Measurements from ENCODE around the gene FGF7.
"Not testable (repeated sequence)": the region's sequence is repeated elsewhere in the genome, so short reads cannot be mapped to it uniquely, and the experiment has no call there.

FGF7 gene

GRCh38 chr15:49439678-49440395 is 16.8 kb downstream of the FGF7 start:
- DNase-seq, result no peak

- DNase-seq, result no peak
Observed at GRCh38 chr15:49441356-49441755, 18.3 kb downstream of the FGF7 start.

GRCh38 chr15:49441816-49442215 is 18.8 kb downstream of the FGF7 start:
- no peak for DNase-seq

GRCh38 chr15:49452595-49452994 is 29.6 kb downstream of the FGF7 start:
- DNase-seq, result no peak

GRCh38 chr15:49456166-49456565 is 33.1 kb downstream of the FGF7 start:
- DNase-seq, result no peak

GRCh38 chr15:49458145-49458544 is 35.1 kb downstream of the FGF7 start:
- no peak for DNase-seq

- no peak for DNase-seq
Observed at GRCh38 chr15:49460411-49460941, 37.4 kb downstream of the FGF7 start.

GRCh38 chr15:49462232-49462844 is 39.3 kb downstream of the FGF7 start:
- DNase-seq, result no peak

- no peak for DNase-seq
Observed at GRCh38 chr15:49464522-49464921, 41.5 kb downstream of the FGF7 start.

GRCh38 chr15:49466119-49466518 is 43.1 kb downstream of the FGF7 start:
- DNase-seq, result no peak

GRCh38 chr15:49467746-49468480 is 44.9 kb downstream of the FGF7 start:
- no peak for DNase-seq

GRCh38 chr15:49468481-49468839 is 45.4 kb downstream of the FGF7 start:
- DNase-seq, result no peak

- peak; percentile 23 to 32 for DNase-seq
Observed at GRCh38 chr15:49471248-49471647, 48.2 kb downstream of the FGF7 start.

- DNase-seq, result no peak
Observed at GRCh38 chr15:49471733-49472132, 48.7 kb downstream of the FGF7 start.

- DNase-seq, result no peak
Observed at GRCh38 chr15:49472338-49472737, 49.3 kb downstream of the FGF7 start.

- no peak for DNase-seq
Observed at GRCh38 chr15:49473031-49473430, 50.0 kb downstream of the FGF7 start.

- DNase-seq, result not testable (repeated sequence)
Observed at GRCh38 chr15:49478021-49478420, 55.0 kb downstream of the FGF7 start.

GRCh38 chr15:49478982-49479381 is 55.9 kb downstream of the FGF7 start:
- DNase-seq, result not testable (repeated sequence)

GRCh38 chr15:49485401-49485800 is 62.4 kb downstream of the FGF7 start:
- DNase-seq, result not testable (repeated sequence)

- no peak for DNase-seq
Observed at GRCh38 chr15:49490966-49491365, 67.9 kb downstream of the FGF7 start.

- no peak for DNase-seq
Observed at GRCh38 chr15:49492151-49492550, 69.1 kb downstream of the FGF7 start.

- DNase-seq, result no peak
Observed at GRCh38 chr15:49492830-49493229, 69.8 kb downstream of the FGF7 start.

GRCh38 chr15:49494842-49495241 is 71.8 kb downstream of the FGF7 start:
- DNase-seq, result no peak
